PFSK-1 (cell line): Measurements from ENCODE around the gene HDAC4.

ENCODE experiments used
- FOXP2 ChIP-seq: optimal IDR thresholded peaks from 2 replicates; pipeline ENCODE3; 2011; ENCODE audit warnings: borderline replicate concordance, control low read depth, inconsistent platforms; ENCODE audit not compliant: insufficient read depth; ENCODE audit errors: extremely low read length, extremely low read depth
- SIN3A ChIP-seq: IDR thresholded peaks from 2 replicates; pipeline ENCODE4 v1.6.1; 2012; ENCODE audit warnings: mild to moderate bottlenecking, low read length, moderate library complexity, borderline replicate concordance; ENCODE audit not compliant: insufficient read depth
- TAF1 ChIP-seq: IDR thresholded peaks from 2 replicates; pipeline ENCODE4 v1.6.1; 2012; ENCODE audit warnings: low read length, control low read depth, borderline replicate concordance; ENCODE audit not compliant: insufficient read depth
- TF ChIP-seq, protein P1 (sequence below), 2 experiments: IDR thresholded peaks; 2 replicates each; pipeline versions ENCODE4 v1.6.1 to v1.8.0; 2011 to 2012; ENCODE audit warnings: low read depth in 2 of 2, low read length in 2 of 2, control low read depth in 1 of 2, inconsistent platforms in 1 of 2, mild to moderate bottlenecking in 1 of 2, moderate library complexity in 1 of 2; ENCODE audit not compliant: insufficient read depth in 1 of 2

- no peak for TF ChIP-seq TAF1
- TF ChIP-seq, protein P1, sequence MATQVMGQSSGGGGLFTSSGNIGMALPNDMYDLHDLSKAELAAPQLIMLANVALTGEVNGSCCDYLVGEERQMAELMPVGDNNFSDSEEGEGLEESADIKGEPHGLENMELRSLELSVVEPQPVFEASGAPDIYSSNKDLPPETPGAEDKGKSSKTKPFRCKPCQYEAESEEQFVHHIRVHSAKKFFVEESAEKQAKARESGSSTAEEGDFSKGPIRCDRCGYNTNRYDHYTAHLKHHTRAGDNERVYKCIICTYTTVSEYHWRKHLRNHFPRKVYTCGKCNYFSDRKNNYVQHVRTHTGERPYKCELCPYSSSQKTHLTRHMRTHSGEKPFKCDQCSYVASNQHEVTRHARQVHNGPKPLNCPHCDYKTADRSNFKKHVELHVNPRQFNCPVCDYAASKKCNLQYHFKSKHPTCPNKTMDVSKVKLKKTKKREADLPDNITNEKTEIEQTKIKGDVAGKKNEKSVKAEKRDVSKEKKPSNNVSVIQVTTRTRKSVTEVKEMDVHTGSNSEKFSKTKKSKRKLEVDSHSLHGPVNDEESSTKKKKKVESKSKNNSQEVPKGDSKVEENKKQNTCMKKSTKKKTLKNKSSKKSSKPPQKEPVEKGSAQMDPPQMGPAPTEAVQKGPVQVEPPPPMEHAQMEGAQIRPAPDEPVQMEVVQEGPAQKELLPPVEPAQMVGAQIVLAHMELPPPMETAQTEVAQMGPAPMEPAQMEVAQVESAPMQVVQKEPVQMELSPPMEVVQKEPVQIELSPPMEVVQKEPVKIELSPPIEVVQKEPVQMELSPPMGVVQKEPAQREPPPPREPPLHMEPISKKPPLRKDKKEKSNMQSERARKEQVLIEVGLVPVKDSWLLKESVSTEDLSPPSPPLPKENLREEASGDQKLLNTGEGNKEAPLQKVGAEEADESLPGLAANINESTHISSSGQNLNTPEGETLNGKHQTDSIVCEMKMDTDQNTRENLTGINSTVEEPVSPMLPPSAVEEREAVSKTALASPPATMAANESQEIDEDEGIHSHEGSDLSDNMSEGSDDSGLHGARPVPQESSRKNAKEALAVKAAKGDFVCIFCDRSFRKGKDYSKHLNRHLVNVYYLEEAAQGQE (IDR thresholded peaks at IDR 0.05; ENCODE audit: insufficient read depth in 1 of 2, low read depth in 2 of 2, low read length in 2 of 2) = no peak
- TF ChIP-seq SIN3A = no peak
- TF ChIP-seq FOXP2 = no peak
These were observed 220.9 kb downstream of the HDAC4 start for GRCh38 chr2:239179851-239180371.
